ENCODE data around the gene ITIH6.

The ITIH6 gene

GRCh38 chrX:54710920-54711319 is 87.1 kb downstream of the ITIH6 start:
- DNase-seq (ENCODE audit: low read depth) = no peak

DNA sequence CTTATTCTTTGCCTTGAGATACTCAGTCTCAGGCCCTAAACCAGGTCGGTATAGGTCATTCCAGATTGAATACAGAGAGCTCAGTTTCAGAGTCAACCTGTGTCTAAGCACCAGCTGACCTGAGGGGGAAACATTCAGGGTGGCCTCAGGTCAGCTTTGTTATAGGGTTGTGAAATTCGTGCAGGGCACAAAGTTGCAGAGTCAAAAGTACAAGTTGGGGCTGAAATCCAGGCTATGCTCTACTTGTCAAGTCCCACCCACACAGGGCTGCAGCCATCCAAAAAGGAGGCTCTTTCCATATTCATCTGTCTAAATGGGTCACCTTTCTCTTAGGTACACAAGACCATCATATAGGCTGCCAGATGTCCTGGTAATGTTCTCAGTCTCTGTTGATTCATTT is 89.7 kb downstream of the ITIH6 start:
- no peak for DNase-seq (ENCODE audit: low read depth)
